ENCODE data around the gene RAI1.

Gene RAI1

GRCh38 chr17:17752821-17753321 lies 71.6 kb downstream of the RAI1 start:
- Histone ChIP-seq H3K4me1 (ENCODE audit: control insufficient read depth in 2 of 2, insufficient read depth in 1 of 2, low read depth in 1 of 2, low read length in 2 of 2) (peaks cover 29 to 38% of the 10 kb centered on the region in 2 donors), H3K4ac (ENCODE audit: low read length) (peak overlapping the region; percentile 95), H3K18ac (ENCODE audit: low read length) (peak overlapping the region; percentile 93), H3K36me3 (replicated peaks in 1 of 2; ENCODE audit: control insufficient read depth in 2 of 2, insufficient read depth in 2 of 2, low read length in 2 of 2) (peaks cover 2 to 34% of the 10 kb centered on the region in 2 donors), H3K4me2 (ENCODE audit: insufficient read depth, low read length, poor library complexity, severe bottlenecking) (peak overlapping the region; percentile 35), H3K27me3 (ENCODE audit: control insufficient read depth in 3 of 3, insufficient read depth in 3 of 3, low read depth in 1 of 3, low read length in 3 of 3) (no peaks in the 10 kb centered on the region), H4K91ac (ENCODE audit: low read depth, low read length, poor library complexity) (no peak overlapping the region), H3K79me1 (ENCODE audit: low read depth, low read length) (peaks cover 20% of the 10 kb centered on the region), H3K23ac (ENCODE audit: low read depth, low read length, poor library complexity) (peak overlapping the region; percentile 92), H2BK12ac (ENCODE audit: low read length) (peak overlapping the region; percentile 75), H2BK5ac (ENCODE audit: low read length) (peak overlapping the region; percentile 60), H2AK5ac (ENCODE audit: low read depth, low read length) (peak overlapping the region; percentile 97), H2BK120ac (ENCODE audit: low read depth, low read length) (peak overlapping the region; percentile 33), H3K4me3 (ENCODE audit: low read length in 2 of 2) (peak overlapping the region in 1 of 2 donors; percentile 28), H3K14ac (ENCODE audit: low read length) (peak overlapping the region; percentile 43), H3K9ac (ENCODE audit: low read depth, low read length, poor library complexity) (peak overlapping the region; percentile 44), H2AFZ (ENCODE audit: low read length) (no peak overlapping the region), H3K9me3 (replicated peaks in 1 of 2; ENCODE audit: control insufficient read depth in 2 of 2, insufficient read depth in 1 of 2, low read depth in 1 of 2, low read length in 2 of 2) (no peaks in the 10 kb centered on the region), H3K27ac (replicated peaks; ENCODE audit: low read length) (peak overlapping the region; percentile 59), H4K8ac (ENCODE audit: low read depth, low read length) (peak overlapping the region; percentile 7), H2BK15ac (ENCODE audit: low read length) (peak overlapping the region; percentile 59)
- no peak for DNase-seq (ENCODE audit: low spot score)
- WGBS, 2 donors (ENCODE audit: extremely low coverage in 2 of 2, insufficient read length in 2 of 2, insufficient replicate concordance in 1 of 2) = no CpG with 5 or more reads among the region's 9 CpGs

GRCh38 chr17:17754719-17755686 lies 73.7 kb downstream of the RAI1 start:
- Histone ChIP-seq H3K27me3 (ENCODE audit: control insufficient read depth in 3 of 3, insufficient read depth in 3 of 3, low read depth in 1 of 3, low read length in 3 of 3) (no peaks in the 10 kb centered on the region), H3K9ac (ENCODE audit: low read depth, low read length, poor library complexity) (no peak overlapping the region), H2BK120ac (ENCODE audit: low read depth, low read length) (no peak overlapping the region), H3K27ac (replicated peaks; ENCODE audit: low read length) (no peak overlapping the region), H3K9me3 (replicated peaks in 1 of 2; ENCODE audit: control insufficient read depth in 2 of 2, insufficient read depth in 1 of 2, low read depth in 1 of 2, low read length in 2 of 2) (no peaks in the 10 kb centered on the region), H2BK12ac (ENCODE audit: low read length) (no peak overlapping the region), H3K4me2 (ENCODE audit: insufficient read depth, low read length, poor library complexity, severe bottlenecking) (no peak overlapping the region), H2BK15ac (ENCODE audit: low read length) (no peak overlapping the region), H3K23ac (ENCODE audit: low read depth, low read length, poor library complexity) (no peak overlapping the region), H3K36me3 (replicated peaks in 1 of 2; ENCODE audit: control insufficient read depth in 2 of 2, insufficient read depth in 2 of 2, low read length in 2 of 2) (peaks cover 3 to 40% of the 10 kb centered on the region in 2 donors), H2BK5ac (ENCODE audit: low read length) (no peak overlapping the region), H3K14ac (ENCODE audit: low read length) (peak overlapping the region; percentile 78), H4K8ac (ENCODE audit: low read depth, low read length) (no peak overlapping the region), H3K4me3 (ENCODE audit: low read length in 2 of 2) (no peak overlapping the region), H2AK5ac (ENCODE audit: low read depth, low read length) (peak overlapping the region; percentile 57), H3K79me1 (ENCODE audit: low read depth, low read length) (peaks cover 22% of the 10 kb centered on the region), H3K18ac (ENCODE audit: low read length) (no peak overlapping the region), H3K4me1 (ENCODE audit: control insufficient read depth in 2 of 2, insufficient read depth in 1 of 2, low read depth in 1 of 2, low read length in 2 of 2) (peaks cover 21 to 31% of the 10 kb centered on the region in 2 donors), H3K4ac (ENCODE audit: low read length) (peak overlapping the region; percentile 25), H2AFZ (ENCODE audit: low read length) (no peak overlapping the region), H4K91ac (ENCODE audit: low read depth, low read length, poor library complexity) (no peak overlapping the region)
- no CpG with 5 or more reads among the region's 11 CpGs for WGBS, 2 donors (ENCODE audit: extremely low coverage in 2 of 2, insufficient read length in 2 of 2, insufficient replicate concordance in 1 of 2)
- DNase-seq (ENCODE audit: low spot score) = no peak

- H3K4me2 ChIP-seq (ENCODE audit: insufficient read depth, low read length, poor library complexity, severe bottlenecking) = no peak overlapping the region
- WGBS, 2 donors (ENCODE audit: extremely low coverage in 2 of 2, insufficient read length in 2 of 2, insufficient replicate concordance in 1 of 2) = no CpG with 5 or more reads among the region's 8 CpGs
- no peak for DNase-seq (ENCODE audit: low spot score)
- H2BK5ac ChIP-seq (ENCODE audit: low read length) = no peak overlapping the region
- H3K4me1 ChIP-seq (ENCODE audit: control insufficient read depth in 2 of 2, insufficient read depth in 1 of 2, low read depth in 1 of 2, low read length in 2 of 2) = peaks cover 20 to 24% of the 10 kb centered on the region in 2 donors
- no peaks in the 10 kb centered on the region for H3K27me3 ChIP-seq (ENCODE audit: control insufficient read depth in 3 of 3, insufficient read depth in 3 of 3, low read depth in 1 of 3, low read length in 3 of 3)
- H3K9me3 ChIP-seq (replicated peaks in 1 of 2; ENCODE audit: control insufficient read depth in 2 of 2, insufficient read depth in 1 of 2, low read depth in 1 of 2, low read length in 2 of 2) = no peaks in the 10 kb centered on the region
- no peak overlapping the region for H3K23ac ChIP-seq (ENCODE audit: low read depth, low read length, poor library complexity)
- peak overlapping the region; percentile 69 for H3K18ac ChIP-seq (ENCODE audit: low read length)
- H3K4ac ChIP-seq (ENCODE audit: low read length) = no peak overlapping the region
- H3K4me3 ChIP-seq (ENCODE audit: low read length in 2 of 2) = no peak overlapping the region
- no peak overlapping the region for H2BK15ac ChIP-seq (ENCODE audit: low read length)
- H3K9ac ChIP-seq (ENCODE audit: low read depth, low read length, poor library complexity) = no peak overlapping the region
- H2BK120ac ChIP-seq (ENCODE audit: low read depth, low read length) = no peak overlapping the region
- no peak overlapping the region for H4K91ac ChIP-seq (ENCODE audit: low read depth, low read length, poor library complexity)
- no peak overlapping the region for H3K27ac ChIP-seq (replicated peaks; ENCODE audit: low read length)
- H2BK12ac ChIP-seq (ENCODE audit: low read length) = no peak overlapping the region
- H3K36me3 ChIP-seq (replicated peaks in 1 of 2; ENCODE audit: control insufficient read depth in 2 of 2, insufficient read depth in 2 of 2, low read length in 2 of 2) = peaks cover 3 to 44% of the 10 kb centered on the region in 2 donors
- peak overlapping the region; percentile 57 for H2AK5ac ChIP-seq (ENCODE audit: low read depth, low read length)
- peaks cover 26% of the 10 kb centered on the region for H3K79me1 ChIP-seq (ENCODE audit: low read depth, low read length)
- H3K14ac ChIP-seq (ENCODE audit: low read length) = peak overlapping the region; percentile 78
- no peak overlapping the region for H4K8ac ChIP-seq (ENCODE audit: low read depth, low read length)
- H2AFZ ChIP-seq (ENCODE audit: low read length) = no peak overlapping the region
These were observed 74.5 kb downstream of the RAI1 start for GRCh38 chr17:17755715-17756114.

GRCh38 chr17:17757391-17757791 lies 76.1 kb downstream of the RAI1 start:
- no peak overlapping the region for H2BK15ac ChIP-seq (ENCODE audit: low read length)
- peak overlapping the region; percentile 7 for H3K9ac ChIP-seq (ENCODE audit: low read depth, low read length, poor library complexity)
- H3K79me1 ChIP-seq (ENCODE audit: low read depth, low read length) = peaks cover 33% of the 10 kb centered on the region
- H3K4ac ChIP-seq (ENCODE audit: low read length) = no peak overlapping the region
- no peak for DNase-seq (ENCODE audit: low spot score)
- WGBS, 2 donors (ENCODE audit: extremely low coverage in 2 of 2, insufficient read length in 2 of 2, insufficient replicate concordance in 1 of 2) = no CpG with 5 or more reads among the region's 15 CpGs
- no peaks in the 10 kb centered on the region for H3K9me3 ChIP-seq (replicated peaks in 1 of 2; ENCODE audit: control insufficient read depth in 2 of 2, insufficient read depth in 1 of 2, low read depth in 1 of 2, low read length in 2 of 2)
- peak overlapping the region; percentile 52 for H2AK5ac ChIP-seq (ENCODE audit: low read depth, low read length)
- H3K23ac ChIP-seq (ENCODE audit: low read depth, low read length, poor library complexity) = peak overlapping the region; percentile 45
- H3K18ac ChIP-seq (ENCODE audit: low read length) = no peak overlapping the region
- no peak overlapping the region for H3K4me3 ChIP-seq (ENCODE audit: low read length in 2 of 2)
- peak overlapping the region; percentile 7 for H2BK5ac ChIP-seq (ENCODE audit: low read length)
- H3K27ac ChIP-seq (replicated peaks; ENCODE audit: low read length) = no peak overlapping the region
- H2BK12ac ChIP-seq (ENCODE audit: low read length) = no peak overlapping the region
- H3K27me3 ChIP-seq (ENCODE audit: control insufficient read depth in 3 of 3, insufficient read depth in 3 of 3, low read depth in 1 of 3, low read length in 3 of 3) = no peaks in the 10 kb centered on the region
- H3K4me1 ChIP-seq (ENCODE audit: control insufficient read depth in 2 of 2, insufficient read depth in 1 of 2, low read depth in 1 of 2, low read length in 2 of 2) = peaks cover 11 to 13% of the 10 kb centered on the region in 2 donors
- H3K36me3 ChIP-seq (replicated peaks in 1 of 2; ENCODE audit: control insufficient read depth in 2 of 2, insufficient read depth in 2 of 2, low read length in 2 of 2) = peaks cover 3 to 44% of the 10 kb centered on the region in 2 donors
- no peak overlapping the region for H2BK120ac ChIP-seq (ENCODE audit: low read depth, low read length)
- no peak overlapping the region for H2AFZ ChIP-seq (ENCODE audit: low read length)
- H3K14ac ChIP-seq (ENCODE audit: low read length) = no peak overlapping the region
- H4K8ac ChIP-seq (ENCODE audit: low read depth, low read length) = no peak overlapping the region
- H4K91ac ChIP-seq (ENCODE audit: low read depth, low read length, poor library complexity) = no peak overlapping the region
- no peak overlapping the region for H3K4me2 ChIP-seq (ENCODE audit: insufficient read depth, low read length, poor library complexity, severe bottlenecking)

All from neuronal stem cell (in vitro differentiated cells).